SK-N-MC (cell line): ENCODE measurements around the gene DOCK1.

ENCODE experiments used
- DNase-seq: peaks from one replicate; pipeline ENCODE4 v3.0.0-alpha.2; 2011; ENCODE audit warnings: low read depth, low spot score
- H3K27ac ChIP-seq: fragments of 200-600 bp; sonication (generic); 2 replicates; pipeline ENCODE4 v1.5.1; 2016; ENCODE audit warnings: mixed run types
- H3K36me3 ChIP-seq: fragments of 200-600 bp; sonication (generic); 2 replicates; pipeline ENCODE4 v1.6.1; 2017; ENCODE audit warnings: antibody characterized with exemption, low read length, mixed read lengths; ENCODE audit not compliant: insufficient read depth
- H3K4me3 ChIP-seq: fragments of 200-600 bp; sonication (generic); 2 replicates; pipeline ENCODE4 v1.5.1; 2016
- H3K9ac ChIP-seq: fragments of 200-600 bp; sonication (generic); 2 replicates; pipeline ENCODE4 v1.8.0; 2017; ENCODE audit warnings: mixed run types, mixed read lengths; ENCODE audit not compliant: insufficient read length
- H3K9me3 ChIP-seq: fragments of 200-600 bp; sonication (generic); 2 replicates; pipeline ENCODE4 v1.6.1; 2017; ENCODE audit warnings: low read depth, mild to moderate bottlenecking, antibody characterized with exemption, low read length, moderate library complexity, mixed read lengths
- EZH2 ChIP-seq: fragments of 200-600 bp; sonication (generic); IDR thresholded peaks from one replicate; pipeline ENCODE4 v1.6.1; 2017; ENCODE audit warnings: antibody characterized with exemption
- FOXP2 ChIP-seq: optimal IDR thresholded peaks from 2 replicates; pipeline ENCODE3; 2011; ENCODE audit warnings: mild to moderate bottlenecking, moderate library complexity; ENCODE audit not compliant: insufficient read depth; ENCODE audit errors: extremely low read length, control extremely low read depth
- POLR2AphosphoS5 ChIP-seq: IDR thresholded peaks from 2 replicates; pipeline ENCODE4 v1.6.1; 2012; ENCODE audit warnings: mild to moderate bottlenecking, low read depth, low read length, borderline replicate concordance

DOCK1 gene

DNA sequence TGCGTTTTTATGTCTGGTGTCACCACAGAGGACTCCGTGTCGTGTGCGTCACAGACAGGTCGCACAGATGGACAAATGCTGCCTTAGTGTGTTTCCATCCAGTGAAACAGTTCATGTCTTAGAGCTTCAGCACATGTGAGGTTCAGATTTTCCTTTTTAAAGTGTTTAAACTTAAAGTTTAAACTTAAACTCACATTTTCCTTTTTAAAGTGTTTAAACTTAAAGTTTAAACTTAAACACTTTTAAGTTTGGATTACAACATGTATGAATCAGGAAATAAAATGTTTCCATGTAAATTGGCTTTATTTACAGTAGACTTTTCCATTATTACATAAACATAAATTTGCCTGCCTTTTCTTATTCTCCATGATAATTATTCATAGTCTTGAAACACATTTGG, 223.9 kb downstream of the DOCK1 start:
- H3K9ac ChIP-seq: no peak overlapping the region
- no peak overlapping the region for H3K27ac ChIP-seq
- DNase-seq: no peak
- TF ChIP-seq EZH2 (no peak), POLR2AphosphoS5 (no peak), FOXP2 (no peak)
- H3K9me3 ChIP-seq: no peaks in the 10 kb centered on the region
- no peaks in the 10 kb centered on the region for H3K36me3 ChIP-seq
- no peak overlapping the region for H3K4me3 ChIP-seq

DNA sequence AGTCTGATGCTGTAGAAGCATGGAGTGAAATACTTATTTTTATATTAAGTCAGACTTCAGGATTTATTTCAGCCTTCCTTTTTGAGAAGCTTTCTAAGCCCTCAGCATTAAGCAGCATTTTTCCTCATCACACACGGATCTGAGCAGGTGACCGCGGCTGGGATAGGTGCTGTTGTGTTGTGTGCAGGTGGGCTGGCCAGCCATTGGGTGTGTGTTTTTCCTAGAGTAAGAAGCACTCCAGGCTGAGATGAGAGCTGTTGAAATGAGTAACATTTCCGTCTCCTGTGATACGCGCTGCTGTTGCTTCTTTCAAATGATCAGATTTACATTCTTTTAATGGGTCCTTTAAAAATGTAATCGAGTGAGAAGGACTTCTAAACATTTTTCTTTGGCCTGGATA, 227.2 kb downstream of the DOCK1 start:
- DNase-seq: no peak
- Histone ChIP-seq H3K27ac (no peak overlapping the region), H3K4me3 (no peak overlapping the region), H3K9ac (no peak overlapping the region), H3K36me3 (no peaks in the 10 kb centered on the region), H3K9me3 (no peaks in the 10 kb centered on the region)
- TF ChIP-seq EZH2 (no peak), POLR2AphosphoS5 (no peak), FOXP2 (no peak)

- no peak for DNase-seq
- Histone ChIP-seq H3K9ac (no peak overlapping the region), H3K9me3 (no peaks in the 10 kb centered on the region), H3K36me3 (no peaks in the 10 kb centered on the region), H3K4me3 (no peak overlapping the region), H3K27ac (no peak overlapping the region)
- TF ChIP-seq POLR2AphosphoS5: no peak
- no peak for TF ChIP-seq EZH2
- no peak for TF ChIP-seq FOXP2
Observed at GRCh38 chr10:127133225-127133624, 228.0 kb downstream of the DOCK1 start.

GRCh38 chr10:127133672-127134500, 228.7 kb downstream of the DOCK1 start:
- Histone ChIP-seq H3K4me3 (no peak overlapping the region), H3K27ac (no peak overlapping the region), H3K9ac (no peak overlapping the region), H3K36me3 (no peaks in the 10 kb centered on the region), H3K9me3 (no peaks in the 10 kb centered on the region)
- TF ChIP-seq EZH2 (no peak), FOXP2 (no peak), POLR2AphosphoS5 (no peak)
- DNase-seq: no peak

DNA sequence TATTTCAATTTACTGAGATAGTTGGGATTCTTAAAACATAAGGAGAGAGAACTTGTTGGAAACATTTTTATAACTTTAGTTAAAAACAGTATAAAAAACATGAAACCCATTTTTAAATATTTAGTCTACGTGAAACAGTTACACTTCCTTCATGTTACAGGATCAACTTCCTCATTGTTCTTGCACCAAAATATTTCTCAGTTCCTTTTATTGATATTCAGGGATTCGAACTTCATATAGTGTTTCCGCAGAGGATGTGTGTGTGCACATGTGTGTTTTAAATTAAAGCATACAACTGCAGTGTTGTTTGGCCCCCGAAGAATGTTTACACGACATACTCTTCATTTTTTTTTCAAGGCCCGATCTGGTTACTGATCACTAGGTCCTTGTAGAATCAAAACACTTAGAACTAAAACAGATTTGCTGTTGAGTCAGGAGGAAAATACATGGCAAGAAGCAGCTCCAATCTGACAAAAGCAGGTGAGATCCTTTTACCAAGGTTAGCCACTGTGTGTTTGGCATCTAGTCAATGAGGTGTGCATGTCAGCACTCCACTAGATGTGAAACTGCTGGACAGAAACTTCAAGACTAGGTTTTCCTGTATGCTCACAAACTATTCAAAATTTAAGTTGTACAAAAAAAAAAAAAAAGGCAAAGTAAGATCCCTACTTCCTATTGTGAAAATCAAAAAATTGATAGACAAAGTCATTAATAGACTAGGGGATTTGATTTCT, 230.8 kb downstream of the DOCK1 start:
- Histone ChIP-seq H3K27ac (no peak overlapping the region), H3K9ac (no peak overlapping the region), H3K4me3 (no peak overlapping the region), H3K36me3 (no peaks in the 10 kb centered on the region), H3K9me3 (no peaks in the 10 kb centered on the region)
- DNase-seq: no peak
- no peak for TF ChIP-seq EZH2
- no peak for TF ChIP-seq FOXP2
- no peak for TF ChIP-seq POLR2AphosphoS5

- Histone ChIP-seq H3K4me3 (no peak overlapping the region), H3K36me3 (no peaks in the 10 kb centered on the region), H3K27ac (no peak overlapping the region), H3K9me3 (no peaks in the 10 kb centered on the region), H3K9ac (no peak overlapping the region)
- DNase-seq: no peak
- TF ChIP-seq FOXP2 (no peak), EZH2 (no peak)
Observed at GRCh38 chr10:127137391-127137790, 232.2 kb downstream of the DOCK1 start.

GRCh38 chr10:127142136-127142535, 236.9 kb downstream of the DOCK1 start:
- H3K4me3 ChIP-seq: no peak overlapping the region
- TF ChIP-seq POLR2AphosphoS5 (no peak), FOXP2 (no peak), EZH2 (no peak)
- no peaks in the 10 kb centered on the region for H3K9me3 ChIP-seq
- no peak overlapping the region for H3K9ac ChIP-seq
- H3K27ac ChIP-seq: no peak overlapping the region
- no peak for DNase-seq
- no peaks in the 10 kb centered on the region for H3K36me3 ChIP-seq

GRCh38 chr10:127142856-127143255, 237.6 kb downstream of the DOCK1 start:
- Histone ChIP-seq H3K27ac (no peak overlapping the region), H3K4me3 (no peak overlapping the region), H3K36me3 (no peaks in the 10 kb centered on the region), H3K9ac (no peak overlapping the region), H3K9me3 (no peaks in the 10 kb centered on the region)
- TF ChIP-seq FOXP2 (no peak), POLR2AphosphoS5 (no peak), EZH2 (no peak)
- no peak for DNase-seq
